Thyroid gland (tissue), 4 donors: ENCODE data around the gene SLC30A7.
"Not testable (repeated sequence)": the region's sequence is repeated elsewhere in the genome, so short reads cannot be mapped to it uniquely, and the experiment has no call there.

Experiments used
- POLR2A ChIP-seq, 2 donors: fragments of 450-650 bp; IDR thresholded peaks; one replicate each; pipeline ENCODE4 v1.6.1; 2017; ENCODE audit warnings: antibody characterized with exemption in 2 of 2, mild to moderate bottlenecking in 2 of 2, moderate library complexity in 1 of 2
- TF ChIP-seq, protein P1 (sequence below), 6 experiments: fragments of 200-600 bp in 3 of 6; fragments of 450-650 bp in 3 of 6; sonication (generic) in 3 of 6; IDR thresholded peaks; one replicate each; pipeline ENCODE4 v1.5.1; 2016 to 2019; ENCODE audit warnings: antibody characterized with exemption in 6 of 6, mild to moderate bottlenecking in 2 of 6, inconsistent platforms in 1 of 6, moderate library complexity in 1 of 6

GRCh38 chr1:100855116-100855515 is 40.8 kb upstream of the SLC30A7 start:
- TF ChIP-seq POLR2A (IDR thresholded peaks at IDR 0.05): not testable (repeated sequence)
- TF ChIP-seq, protein P1, sequence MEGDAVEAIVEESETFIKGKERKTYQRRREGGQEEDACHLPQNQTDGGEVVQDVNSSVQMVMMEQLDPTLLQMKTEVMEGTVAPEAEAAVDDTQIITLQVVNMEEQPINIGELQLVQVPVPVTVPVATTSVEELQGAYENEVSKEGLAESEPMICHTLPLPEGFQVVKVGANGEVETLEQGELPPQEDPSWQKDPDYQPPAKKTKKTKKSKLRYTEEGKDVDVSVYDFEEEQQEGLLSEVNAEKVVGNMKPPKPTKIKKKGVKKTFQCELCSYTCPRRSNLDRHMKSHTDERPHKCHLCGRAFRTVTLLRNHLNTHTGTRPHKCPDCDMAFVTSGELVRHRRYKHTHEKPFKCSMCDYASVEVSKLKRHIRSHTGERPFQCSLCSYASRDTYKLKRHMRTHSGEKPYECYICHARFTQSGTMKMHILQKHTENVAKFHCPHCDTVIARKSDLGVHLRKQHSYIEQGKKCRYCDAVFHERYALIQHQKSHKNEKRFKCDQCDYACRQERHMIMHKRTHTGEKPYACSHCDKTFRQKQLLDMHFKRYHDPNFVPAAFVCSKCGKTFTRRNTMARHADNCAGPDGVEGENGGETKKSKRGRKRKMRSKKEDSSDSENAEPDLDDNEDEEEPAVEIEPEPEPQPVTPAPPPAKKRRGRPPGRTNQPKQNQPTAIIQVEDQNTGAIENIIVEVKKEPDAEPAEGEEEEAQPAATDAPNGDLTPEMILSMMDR (IDR thresholded peaks at IDR 0.05): not testable (repeated sequence)
